IPS-18c (cell line): Measurements from ENCODE around the gene ARL3.

ENCODE experiments used
- H3K4me3 ChIP-seq: 2 replicates; pipeline ENCODE4 v1.7.0; 2013; ENCODE audit warnings: low read depth, mild to moderate bottlenecking, low read length, moderate library complexity; ENCODE audit not compliant: insufficient read depth
- H3K9me3 ChIP-seq: one replicate; pipeline ENCODE4 v1.6.1; 2013; ENCODE audit warnings: mild to moderate bottlenecking, low read length, moderate library complexity; ENCODE audit not compliant: control insufficient read depth, insufficient read depth

ARL3 gene

GRCh38 chr10:102641402-102641801 is 72.8 kb downstream of the ARL3 start:
- no peaks in the 10 kb centered on the region for H3K9me3 ChIP-seq
- H3K4me3 ChIP-seq = peak overlapping the region; percentile 48

GRCh38 chr10:102639537-102639936 is 74.7 kb downstream of the ARL3 start:
- no peaks in the 10 kb centered on the region for H3K9me3 ChIP-seq
- H3K4me3 ChIP-seq = no peak overlapping the region

- H3K4me3 ChIP-seq = no peak overlapping the region
Observed at GRCh38 chr10:102635377-102635776, 78.8 kb downstream of the ARL3 start.

GRCh38 chr10:102634686-102635085 is 79.5 kb downstream of the ARL3 start:
- H3K4me3 ChIP-seq = no peak overlapping the region

More at GRCh38 chr10:102635377-102635776, 78.8 kb downstream of the ARL3 start:
- no peaks in the 10 kb centered on the region for H3K9me3 ChIP-seq

GRCh38 chr10:102633848-102634247 is 80.3 kb downstream of the ARL3 start:
- H3K9me3 ChIP-seq = no peaks in the 10 kb centered on the region
- H3K4me3 ChIP-seq = no peak overlapping the region

More at GRCh38 chr10:102634686-102635085, 79.5 kb downstream of the ARL3 start:
- H3K9me3 ChIP-seq = no peaks in the 10 kb centered on the region

GRCh38 chr10:102633287-102633686 is 80.9 kb downstream of the ARL3 start:
- Histone ChIP-seq H3K9me3 (no peaks in the 10 kb centered on the region), H3K4me3 (no peak overlapping the region)

GRCh38 chr10:102632394-102633111 is 81.6 kb downstream of the ARL3 start:
- no peak overlapping the region for H3K4me3 ChIP-seq
- H3K9me3 ChIP-seq = no peaks in the 10 kb centered on the region

GRCh38 chr10:102631525-102632393 is 82.4 kb downstream of the ARL3 start:
- H3K9me3 ChIP-seq = no peaks in the 10 kb centered on the region
- no peak overlapping the region for H3K4me3 ChIP-seq

- H3K4me3 ChIP-seq = no peak overlapping the region
- peaks cover 3% of the 10 kb centered on the region for H3K9me3 ChIP-seq
Observed at GRCh38 chr10:102630663-102631062, 83.5 kb downstream of the ARL3 start.

- Histone ChIP-seq H3K4me3 (no peak overlapping the region), H3K9me3 (peaks cover 3% of the 10 kb centered on the region)
Observed at GRCh38 chr10:102629661-102630614, 84.3 kb downstream of the ARL3 start.

- Histone ChIP-seq H3K9me3 (peaks cover 3% of the 10 kb centered on the region), H3K4me3 (no peak overlapping the region)
Observed at GRCh38 chr10:102628451-102628911, 85.7 kb downstream of the ARL3 start.

GRCh38 chr10:102627736-102628293 is 86.4 kb downstream of the ARL3 start:
- H3K4me3 ChIP-seq = no peak overlapping the region
- peaks cover 3% of the 10 kb centered on the region for H3K9me3 ChIP-seq

GRCh38 chr10:102627291-102627735 is 86.9 kb downstream of the ARL3 start:
- H3K9me3 ChIP-seq = peaks cover 3% of the 10 kb centered on the region
- no peak overlapping the region; the same call in 1 of the 2 replicates for H3K4me3 ChIP-seq

- Histone ChIP-seq H3K4me3 (no peak overlapping the region), H3K9me3 (peaks cover 3% of the 10 kb centered on the region)
Observed at GRCh38 chr10:102626026-102626685, 88.0 kb downstream of the ARL3 start.

- peaks cover 3% of the 10 kb centered on the region for H3K9me3 ChIP-seq
Observed at GRCh38 chr10:102624751-102625645, 89.2 kb downstream of the ARL3 start.

More at GRCh38 chr10:102624751-102625645, 89.2 kb downstream of the ARL3 start:
- no peak overlapping the region for H3K4me3 ChIP-seq
